Skeletal muscle tissue (tissue), 4 donors: ENCODE measurements around the gene LCORL. TPM values are rescaled to one million over a fixed set of nuclear protein-coding genes. Genes with fewer than 3 reads are reported as not detected.
"Not testable (repeated sequence)": the region's sequence is repeated elsewhere in the genome, so short reads cannot be mapped to it uniquely, and the experiment has no call there.

Source experiments
- H3K27ac ChIP-seq: one replicate; pipeline ENCODE4 v1.7.0; 2013; ENCODE audit warnings: mild to moderate bottlenecking, low read depth, low read length, inconsistent platforms
- H3K27me3 ChIP-seq, 3 donors: one replicate each; pipeline ENCODE4 v1.7.0; 2013; ENCODE audit warnings: low read length in 3 of 3; ENCODE audit not compliant: control insufficient read depth in 3 of 3, insufficient read depth in 3 of 3
- H3K36me3 ChIP-seq, 3 donors: one replicate each; pipeline ENCODE4 v1.7.0; 2013; ENCODE audit warnings: low read length in 3 of 3; ENCODE audit not compliant: control insufficient read depth in 3 of 3, insufficient read depth in 3 of 3
- H3K4me1 ChIP-seq, 3 donors: one replicate each; pipeline ENCODE4 v1.7.0; 2013; ENCODE audit warnings: low read length in 3 of 3, mild to moderate bottlenecking in 3 of 3; ENCODE audit not compliant: control insufficient read depth in 3 of 3, insufficient read depth in 3 of 3
- H3K4me3 ChIP-seq, 3 donors: one replicate each; pipeline ENCODE4 v1.7.0; 2013; ENCODE audit warnings: low read length in 3 of 3
- H3K9ac ChIP-seq, 3 donors: one replicate each; pipeline ENCODE4 v1.7.0; 2013; ENCODE audit warnings: low read length in 3 of 3, mild to moderate bottlenecking in 3 of 3, moderate library complexity in 2 of 3, low read depth in 1 of 3
- H3K9me3 ChIP-seq, 3 donors: one replicate each; pipeline ENCODE4 v1.7.0; 2013; ENCODE audit warnings: low read length in 3 of 3; ENCODE audit not compliant: control insufficient read depth in 3 of 3
- total RNA-seq: library from RNA; depleted of rRNA; stranded (reverse); fragments of >200 nt; gene quantifications from one replicate; pipeline ENCODE4 v1.2.3, GENCODE V29; 2014
- donor health status: Osteomylitis.

LCORL gene
- total RNA-seq, 1 donor from 2014 or later, result 12.5 TPM

GRCh38 chr4:18020671-18021469, 685 bp downstream of the LCORL start:
- Histone ChIP-seq H3K27ac (peak overlapping the region; percentile 93), H3K4me1 (peaks cover 3 to 18% (median 13%) of the 10 kb centered on the region in 3 donors), H3K36me3 (no peaks in the 10 kb centered on the region), H3K4me3 (peak overlapping the region; percentile 79 to 88 (median 79)), H3K27me3 (no peaks in the 10 kb centered on the region), H3K9me3 (no peaks in the 10 kb centered on the region), H3K9ac (peak overlapping the region; percentile 72 to 90 (median 72))

GRCh38 chr4:18020145-18020670, 1.3 kb downstream of the LCORL start:
- Histone ChIP-seq H3K4me3 (peak overlapping the region; percentile 79 to 81 (median 79)), H3K4me1 (peaks cover 3 to 18% (median 13%) of the 10 kb centered on the region in 3 donors), H3K27me3 (no peaks in the 10 kb centered on the region), H3K9me3 (no peaks in the 10 kb centered on the region), H3K27ac (peak overlapping the region; percentile 93), H3K9ac (peak overlapping the region; percentile 23 to 68 (median 62)), H3K36me3 (no peaks in the 10 kb centered on the region)

DNA sequence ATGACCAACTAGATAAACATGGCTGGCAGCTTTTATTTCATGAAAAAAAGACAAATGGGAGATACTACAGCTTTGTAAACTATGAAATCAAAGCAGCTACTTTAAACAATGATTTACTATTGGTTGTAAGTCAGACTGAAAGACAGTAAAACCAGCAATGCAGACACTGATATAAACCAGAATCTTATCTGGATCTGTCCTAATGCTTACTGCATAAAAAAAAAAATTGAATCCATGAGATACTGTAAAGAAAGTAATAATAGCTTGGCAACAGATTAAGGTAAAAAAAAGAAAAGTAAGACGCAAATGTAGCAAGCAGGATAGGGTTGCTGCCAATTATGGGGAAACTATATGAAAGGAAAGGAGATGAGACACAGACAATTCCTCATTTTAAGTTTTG, 7.3 kb downstream of the LCORL start:
- no peaks in the 10 kb centered on the region for H3K9me3 ChIP-seq
- H3K36me3 ChIP-seq, result no peaks in the 10 kb centered on the region
- H3K4me1 ChIP-seq, result peaks cover 2 to 12% (median 8%) of the 10 kb centered on the region in 3 donors
- H3K4me3 ChIP-seq, result no peak overlapping the region
- no peaks in the 10 kb centered on the region for H3K27me3 ChIP-seq
- H3K27ac ChIP-seq, result no peak overlapping the region
- H3K9ac ChIP-seq, result no peak overlapping the region

GRCh38 chr4:18012807-18013462, 8.6 kb downstream of the LCORL start:
- Histone ChIP-seq H3K4me1 (peaks cover 2 to 17% (median 7%) of the 10 kb centered on the region in 3 donors), H3K9ac (no peak overlapping the region), H3K9me3 (no peaks in the 10 kb centered on the region), H3K4me3 (no peak overlapping the region), H3K27ac (no peak overlapping the region), H3K36me3 (no peaks in the 10 kb centered on the region), H3K27me3 (no peaks in the 10 kb centered on the region)

DNA sequence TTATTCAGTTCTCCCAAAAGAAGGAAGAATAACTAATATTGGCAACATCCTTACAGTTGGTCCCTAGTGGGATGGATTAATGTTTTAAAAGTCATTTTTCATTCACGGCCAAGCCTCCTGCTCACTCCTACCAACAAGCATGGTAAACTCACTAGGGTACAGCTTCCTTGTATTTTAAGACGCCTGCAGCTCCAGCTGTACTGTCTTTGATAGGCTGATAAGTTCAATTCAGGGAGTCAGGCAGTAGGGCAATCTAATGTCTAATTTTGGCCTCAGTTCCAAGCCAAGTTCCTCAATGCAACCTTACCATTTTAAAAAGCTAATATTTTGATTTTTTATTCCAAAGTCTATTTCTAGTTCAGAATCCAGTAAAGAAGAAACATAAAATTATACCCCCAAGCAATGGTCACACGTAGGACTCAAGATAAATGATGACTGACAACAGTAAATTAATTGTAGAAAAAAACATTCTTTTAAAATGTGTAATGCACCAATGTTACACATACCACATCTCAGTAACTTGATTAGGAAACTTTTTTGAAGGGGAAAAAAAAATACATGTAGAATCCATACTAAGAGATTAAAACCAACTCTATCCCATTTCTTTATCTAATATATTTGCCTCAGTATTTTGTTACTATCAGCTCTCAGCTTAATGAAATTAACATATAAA, 9.3 kb downstream of the LCORL start:
- no peak overlapping the region for H3K9ac ChIP-seq
- no peaks in the 10 kb centered on the region for H3K36me3 ChIP-seq
- no peak overlapping the region for H3K4me3 ChIP-seq
- H3K4me1 ChIP-seq, result peaks cover 2 to 17% (median 7%) of the 10 kb centered on the region in 3 donors
- no peak overlapping the region for H3K27ac ChIP-seq
- no peaks in the 10 kb centered on the region for H3K9me3 ChIP-seq
- H3K27me3 ChIP-seq, result no peaks in the 10 kb centered on the region

- H3K9me3 ChIP-seq, result no peaks in the 10 kb centered on the region
- no peak overlapping the region for H3K27ac ChIP-seq
- no peak overlapping the region for H3K9ac ChIP-seq
- H3K4me3 ChIP-seq, result no peak overlapping the region
- H3K4me1 ChIP-seq, result peaks cover 2 to 17% (median 7%) of the 10 kb centered on the region in 3 donors
- H3K36me3 ChIP-seq, result no peaks in the 10 kb centered on the region
- no peaks in the 10 kb centered on the region for H3K27me3 ChIP-seq
These were observed 13.9 kb downstream of the LCORL start for GRCh38 chr4:18007625-18008024.

- H3K36me3 ChIP-seq, H3K4me3 ChIP-seq, H3K27me3 ChIP-seq, H3K9ac ChIP-seq, H3K9me3 ChIP-seq, H3K27ac ChIP-seq, H3K4me1 ChIP-seq: not testable (repeated sequence)
These were observed 15.1 kb downstream of the LCORL start for GRCh38 chr4:18006432-18006831.

DNA sequence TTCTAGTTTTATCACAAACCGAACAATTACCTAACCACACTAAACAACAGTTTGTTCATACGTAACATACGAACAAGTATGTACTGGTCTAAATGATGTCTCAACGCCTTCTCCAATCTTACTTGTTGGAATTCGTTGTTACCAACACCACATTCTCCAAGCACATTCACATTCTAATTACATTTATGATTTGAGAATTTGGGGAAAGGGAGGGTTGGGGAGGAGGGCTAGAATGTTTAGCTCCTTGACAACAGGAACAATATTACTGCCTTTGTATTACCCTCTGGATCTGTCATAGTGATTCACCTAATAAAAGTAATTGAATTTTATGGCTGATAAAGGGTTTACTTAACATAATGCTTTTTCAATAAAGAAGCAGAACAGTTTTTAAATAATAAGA, 24.4 kb downstream of the LCORL start:
- Histone ChIP-seq H3K9me3 (no peaks in the 10 kb centered on the region), H3K36me3 (no peaks in the 10 kb centered on the region), H3K4me3 (no peak overlapping the region), H3K27ac (no peak overlapping the region), H3K27me3 (no peaks in the 10 kb centered on the region), H3K4me1 (no peaks in the 10 kb centered on the region), H3K9ac (no peak overlapping the region)

- Histone ChIP-seq H3K27ac (no peak overlapping the region), H3K36me3 (no peaks in the 10 kb centered on the region), H3K4me1 (no peaks in the 10 kb centered on the region), H3K27me3 (no peaks in the 10 kb centered on the region), H3K9ac (no peak overlapping the region), H3K4me3 (no peak overlapping the region), H3K9me3 (no peaks in the 10 kb centered on the region)
These were observed 26.4 kb downstream of the LCORL start for GRCh38 chr4:17995165-17995564.

DNA sequence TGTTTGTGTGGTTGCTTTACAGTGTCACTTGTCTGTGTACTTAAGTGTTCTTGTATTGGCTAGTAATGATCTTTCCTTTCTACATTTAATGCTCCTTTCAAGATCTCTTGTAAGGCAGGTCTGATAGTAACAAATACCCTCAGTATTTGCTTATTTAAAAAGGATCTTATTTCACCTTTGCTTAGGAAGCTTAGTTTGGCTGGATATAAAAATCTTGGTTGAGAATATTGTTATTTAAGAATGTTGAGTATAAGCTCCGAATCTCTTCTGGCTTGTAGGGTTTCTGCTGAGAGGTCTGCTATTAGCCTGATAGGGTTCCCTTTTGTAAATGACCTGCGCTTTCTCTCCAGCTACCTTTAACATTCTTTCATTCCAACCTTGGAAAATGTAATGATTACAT, 35.7 kb downstream of the LCORL start:
- H3K36me3 ChIP-seq, result no peaks in the 10 kb centered on the region
- no peaks in the 10 kb centered on the region for H3K9me3 ChIP-seq
- no peaks in the 10 kb centered on the region for H3K4me1 ChIP-seq

More for the DNA sequence above, 35.7 kb downstream of the LCORL start:
- H3K9ac ChIP-seq, result no peak overlapping the region
- H3K4me3 ChIP-seq, result no peak overlapping the region
- H3K27me3 ChIP-seq, result no peaks in the 10 kb centered on the region
- H3K27ac ChIP-seq, result no peak overlapping the region
